ENCODE measurements around the gene CNNM2. TPM values are rescaled to one million over a fixed set of nuclear protein-coding genes. Genes with fewer than 3 reads are reported as not detected.

CNNM2 gene
- total RNA-seq, 1 donor from 2014 or later: 12.9 TPM

DNA sequence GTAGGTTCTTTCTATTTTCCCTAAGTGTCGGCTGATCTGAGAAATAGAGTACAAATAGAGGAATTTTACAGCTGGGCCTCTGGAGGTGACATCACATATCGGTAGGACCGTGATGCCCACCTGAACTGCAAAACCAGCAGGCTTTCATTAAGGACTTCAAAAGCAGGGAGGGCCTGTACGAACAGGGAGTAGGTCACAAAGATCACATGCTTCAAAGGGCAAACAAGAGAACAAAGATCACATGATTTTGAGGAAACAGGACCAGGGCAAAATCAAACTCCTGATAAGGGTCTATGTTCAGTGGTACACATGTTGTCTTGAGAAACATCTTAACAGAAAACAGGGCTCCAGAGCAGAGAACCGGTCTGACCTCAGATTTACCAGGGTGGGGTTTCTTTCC, 88.9 kb downstream of the CNNM2 start:
- Histone ChIP-seq H3K27me3 (no peaks in the 10 kb centered on the region), H3K9me3 (no peaks in the 10 kb centered on the region), H3K27ac (no peak overlapping the region), H3K4me3 (no peak overlapping the region), H3K36me3 (no peaks in the 10 kb centered on the region), H3K4me1 (no peaks in the 10 kb centered on the region)
- TF ChIP-seq, protein P1, sequence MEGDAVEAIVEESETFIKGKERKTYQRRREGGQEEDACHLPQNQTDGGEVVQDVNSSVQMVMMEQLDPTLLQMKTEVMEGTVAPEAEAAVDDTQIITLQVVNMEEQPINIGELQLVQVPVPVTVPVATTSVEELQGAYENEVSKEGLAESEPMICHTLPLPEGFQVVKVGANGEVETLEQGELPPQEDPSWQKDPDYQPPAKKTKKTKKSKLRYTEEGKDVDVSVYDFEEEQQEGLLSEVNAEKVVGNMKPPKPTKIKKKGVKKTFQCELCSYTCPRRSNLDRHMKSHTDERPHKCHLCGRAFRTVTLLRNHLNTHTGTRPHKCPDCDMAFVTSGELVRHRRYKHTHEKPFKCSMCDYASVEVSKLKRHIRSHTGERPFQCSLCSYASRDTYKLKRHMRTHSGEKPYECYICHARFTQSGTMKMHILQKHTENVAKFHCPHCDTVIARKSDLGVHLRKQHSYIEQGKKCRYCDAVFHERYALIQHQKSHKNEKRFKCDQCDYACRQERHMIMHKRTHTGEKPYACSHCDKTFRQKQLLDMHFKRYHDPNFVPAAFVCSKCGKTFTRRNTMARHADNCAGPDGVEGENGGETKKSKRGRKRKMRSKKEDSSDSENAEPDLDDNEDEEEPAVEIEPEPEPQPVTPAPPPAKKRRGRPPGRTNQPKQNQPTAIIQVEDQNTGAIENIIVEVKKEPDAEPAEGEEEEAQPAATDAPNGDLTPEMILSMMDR (IDR thresholded peaks at IDR 0.05): no peak
- DNase-seq (no peak), ATAC-seq (no peak)
- intact Hi-C loops (cut with DNase I): no loop called here

DNA sequence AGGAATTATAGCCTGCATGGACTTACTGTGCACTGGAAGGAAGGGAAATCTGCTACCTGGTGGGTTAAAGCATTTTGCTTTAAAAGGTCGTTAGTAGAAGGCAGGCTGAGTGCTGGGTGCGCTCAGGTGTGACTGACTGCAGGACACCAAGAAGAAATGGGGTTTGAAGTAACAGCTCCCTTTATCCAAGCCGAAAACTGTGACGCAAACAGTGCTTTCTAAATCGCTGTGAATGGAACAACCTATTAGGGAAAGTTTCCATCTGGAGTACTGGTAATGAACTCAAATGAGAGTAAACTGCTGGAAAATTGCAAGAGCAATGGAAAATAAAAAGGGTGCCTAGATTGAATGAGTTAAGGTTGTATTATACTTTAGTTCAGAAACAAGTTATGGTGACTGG, 95.3 kb downstream of the CNNM2 start:
- Histone ChIP-seq H3K36me3 (no peaks in the 10 kb centered on the region), H3K4me1 (no peaks in the 10 kb centered on the region), H3K4me3 (no peak overlapping the region), H3K27me3 (no peaks in the 10 kb centered on the region), H3K9me3 (no peaks in the 10 kb centered on the region), H3K27ac (no peak overlapping the region)
- TF ChIP-seq, protein P1 (IDR thresholded peaks at IDR 0.05): no peak
- DNase-seq (no peak), ATAC-seq (no peak)
- intact Hi-C loops (cut with DNase I): no loop called here

DNA sequence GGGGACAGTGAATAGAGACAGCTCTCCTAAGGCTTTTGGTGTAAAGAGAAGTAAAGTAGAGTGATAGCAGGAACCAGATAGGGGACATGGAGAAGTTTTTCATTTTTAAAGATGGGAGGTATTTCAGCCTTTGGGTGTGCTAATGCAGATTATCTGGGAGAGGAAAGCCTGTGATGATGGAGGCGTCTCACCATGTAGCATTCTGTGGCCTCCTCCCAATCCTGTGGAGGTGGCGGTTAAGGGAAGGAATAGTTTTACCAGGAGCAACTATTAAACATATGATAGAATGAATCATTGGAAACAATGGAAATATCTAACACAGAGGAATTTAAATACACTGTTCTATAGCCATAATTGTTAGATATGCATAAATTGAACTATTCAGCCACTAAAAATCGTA, 101.3 kb downstream of the CNNM2 start:
- H3K27me3 ChIP-seq: no peaks in the 10 kb centered on the region
- H3K36me3 ChIP-seq: no peaks in the 10 kb centered on the region
- TF ChIP-seq, protein P1 (IDR thresholded peaks at IDR 0.05): no peak
- ATAC-seq (no peak), DNase-seq (no peak)
- intact Hi-C loops (cut with DNase I): no loop called here
- no peaks in the 10 kb centered on the region for H3K4me1 ChIP-seq
- no peak overlapping the region for H3K27ac ChIP-seq
- H3K4me3 ChIP-seq: no peak overlapping the region
- H3K9me3 ChIP-seq: no peaks in the 10 kb centered on the region

DNA sequence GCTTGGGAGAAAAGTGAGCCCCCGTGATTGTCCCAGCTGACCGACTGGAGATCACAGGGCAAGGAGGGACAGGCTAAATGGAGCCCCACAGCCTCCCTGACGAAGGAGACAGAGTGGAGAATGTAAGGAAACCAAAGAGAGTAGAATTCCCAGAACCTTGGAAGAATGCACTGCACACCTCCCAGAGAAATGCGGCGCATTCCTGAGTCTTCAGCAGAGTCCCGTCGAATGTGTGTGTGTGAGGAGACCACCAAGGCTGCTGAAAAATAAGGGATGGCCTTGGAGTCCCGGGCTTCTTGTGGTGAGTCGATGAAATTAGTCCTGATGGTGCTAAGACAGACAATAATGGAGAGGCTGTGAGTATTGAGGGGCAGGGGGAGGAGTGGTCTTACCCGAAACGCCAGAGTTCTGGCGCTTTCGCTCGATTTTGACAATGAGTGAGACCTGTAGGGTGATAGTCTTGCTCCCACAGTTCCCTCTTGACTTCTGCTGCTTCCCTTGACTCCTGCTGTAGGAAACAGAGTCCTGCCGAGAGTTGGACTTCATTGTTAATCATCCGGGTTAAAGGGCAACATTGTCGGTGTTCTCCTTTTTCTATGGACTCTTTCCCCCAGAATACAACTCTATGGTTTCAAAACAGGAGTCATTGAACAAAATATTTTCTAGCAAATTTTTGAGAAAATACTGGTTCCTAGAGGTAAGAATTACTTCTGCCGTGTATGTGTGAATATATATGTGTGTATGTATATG, 103.2 kb downstream of the CNNM2 start:
- intact Hi-C loops (cut with DNase I): no loop called here
- H3K4me1 ChIP-seq: no peaks in the 10 kb centered on the region
- ATAC-seq (no peak), DNase-seq (no peak)
- H3K4me3 ChIP-seq: no peak overlapping the region
- H3K9me3 ChIP-seq: no peaks in the 10 kb centered on the region
- no peaks in the 10 kb centered on the region for H3K27me3 ChIP-seq
- H3K36me3 ChIP-seq: no peaks in the 10 kb centered on the region
- H3K27ac ChIP-seq: no peak overlapping the region
- TF ChIP-seq, protein P1 (IDR thresholded peaks at IDR 0.05): no peak

DNA sequence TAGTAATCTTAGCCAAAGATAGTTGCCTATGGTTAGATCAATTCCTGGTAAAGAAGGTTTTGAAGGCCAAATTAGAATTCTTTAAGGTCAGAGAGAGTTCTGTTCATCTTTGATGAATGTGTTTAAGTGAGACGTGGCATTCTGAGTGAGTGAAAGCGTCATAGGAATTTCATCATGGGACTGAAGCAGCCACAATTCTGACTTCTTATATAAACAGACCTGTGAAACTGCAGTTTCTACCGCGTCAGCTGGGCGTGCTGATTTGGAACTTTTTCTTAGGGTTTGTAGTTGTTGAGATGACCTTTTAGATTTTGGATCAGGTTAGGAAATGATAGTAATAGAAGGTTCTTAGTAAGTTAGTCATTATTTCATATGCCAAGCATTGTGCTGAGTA, 103.8 kb downstream of the CNNM2 start:
- Histone ChIP-seq H3K9me3 (no peaks in the 10 kb centered on the region), H3K36me3 (no peaks in the 10 kb centered on the region), H3K27me3 (no peaks in the 10 kb centered on the region), H3K4me3 (no peak overlapping the region), H3K27ac (no peak overlapping the region), H3K4me1 (no peaks in the 10 kb centered on the region)
- TF ChIP-seq, protein P1 (IDR thresholded peaks at IDR 0.05): no peak
- no peak for DNase-seq
- intact Hi-C loops (cut with DNase I): no loop called here
- peak; percentile 31 for ATAC-seq

DNA sequence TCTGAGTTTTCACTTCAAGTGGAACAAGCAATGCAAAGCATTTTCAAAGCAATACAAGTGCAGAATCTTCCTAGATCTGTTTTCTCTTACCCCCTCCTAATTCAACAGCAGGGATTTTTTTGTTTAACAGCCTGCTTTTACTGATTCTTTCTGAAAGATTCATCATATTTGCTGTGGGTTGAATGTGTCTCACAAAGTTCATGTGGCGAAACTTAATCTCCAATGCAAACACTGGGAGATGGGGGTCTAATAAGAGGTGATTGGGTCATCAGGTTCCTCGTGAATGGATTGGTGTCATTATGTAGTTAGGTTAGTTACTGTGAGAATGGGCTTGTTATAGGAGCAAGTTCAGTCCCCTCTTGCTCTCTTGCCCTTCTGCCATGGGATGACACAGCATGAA, 107.6 kb downstream of the CNNM2 start:
- TF ChIP-seq, protein P1 (IDR thresholded peaks at IDR 0.05): no peak
- intact Hi-C loops (cut with DNase I): no loop called here
- H3K4me1 ChIP-seq: no peaks in the 10 kb centered on the region

More for the DNA sequence above, 107.6 kb downstream of the CNNM2 start:
- no peaks in the 10 kb centered on the region for H3K27me3 ChIP-seq
- no peaks in the 10 kb centered on the region for H3K36me3 ChIP-seq
- H3K9me3 ChIP-seq: no peaks in the 10 kb centered on the region
- H3K27ac ChIP-seq: no peak overlapping the region
- DNase-seq: no peak
- ATAC-seq: no peak
- H3K4me3 ChIP-seq: no peak overlapping the region
